Prostate gland (tissue), 2 donors: ENCODE measurements around the gene ZHX3. TPM values are rescaled to one million over a fixed set of nuclear protein-coding genes. Genes with fewer than 3 reads are reported as not detected.

Experiments used
- DNase-seq: peaks from one replicate; pipeline ENCODE4 v3.0.0-alpha.2; 2019; ENCODE audit warnings: low spot score
- H3K27ac ChIP-seq, 2 donors: fragments of 200-600 bp; sonication (generic); 2 replicates each; pipeline ENCODE4 v1.5.1; 2017 to 2019
- H3K27me3 ChIP-seq: fragments of 200-600 bp; sonication (generic); replicated peaks from 2 replicates; pipeline ENCODE4 v1.5.1; 2019; ENCODE audit not compliant: insufficient read depth
- H3K36me3 ChIP-seq, 2 donors: fragments of 200-600 bp; sonication (generic); 1 replicate in 1 of 2; 2 replicates in 1 of 2; pipeline versions ENCODE4 v1.5.1 to v1.8.1; 2017 to 2019
- H3K4me1 ChIP-seq: fragments of 200-600 bp; sonication (generic); replicated peaks from 2 replicates; pipeline ENCODE4 v1.5.1; 2019
- H3K4me3 ChIP-seq, 2 donors: fragments of 200-600 bp; sonication (generic); 2 replicates each; pipeline ENCODE4 v1.5.1; 2017 to 2019
- H3K9me3 ChIP-seq: fragments of 200-600 bp; sonication (generic); 2 replicates; pipeline ENCODE4 v1.5.1; 2017
- POLR2A ChIP-seq: fragments of 450-650 bp; IDR thresholded peaks from one replicate; pipeline ENCODE4 v1.6.1; 2016; ENCODE audit warnings: antibody characterized with exemption, mild to moderate bottlenecking
- POLR2AphosphoS5 ChIP-seq: sonication (generic); formaldehyde crosslinking; IDR thresholded peaks from one replicate; pipeline ENCODE4 v1.6.1; 2017; ENCODE audit warnings: antibody characterized with exemption
- WGBS: methylation state at CpG from one replicate; pipeline ENCODE4 v1.1.5; 2018; 5-methylcytosine and 5-hydroxymethylcytosine counted together
- intact Hi-C: fragments of 100-400 bp; cut with DNase I; formaldehyde crosslinking; loops from one replicate; pipeline ENCODE4 v1.14.2; 2022
- total RNA-seq, 2 donors: library from RNA; depleted of rRNA; stranded (reverse); fragments of >200 nt; gene quantifications; one replicate each; pipeline ENCODE4 v1.1.0, GENCODE V29; 2016
- TF ChIP-seq, protein P1 (sequence below), 4 experiments: fragments of 200-600 bp in 2 of 4; fragments of 450-650 bp in 2 of 4; sonication (generic) in 2 of 4; IDR thresholded peaks; 1 replicate in 3 of 4; 2 replicates in 1 of 4; pipeline ENCODE4 v1.5.1; 2016 to 2019; ENCODE audit warnings: antibody characterized with exemption in 4 of 4, mild to moderate bottlenecking in 2 of 4, moderate library complexity in 2 of 4

ZHX3 gene
- total RNA-seq, 2 donors from 2014 or later, result 24.9 to 42.6 TPM

DNA sequence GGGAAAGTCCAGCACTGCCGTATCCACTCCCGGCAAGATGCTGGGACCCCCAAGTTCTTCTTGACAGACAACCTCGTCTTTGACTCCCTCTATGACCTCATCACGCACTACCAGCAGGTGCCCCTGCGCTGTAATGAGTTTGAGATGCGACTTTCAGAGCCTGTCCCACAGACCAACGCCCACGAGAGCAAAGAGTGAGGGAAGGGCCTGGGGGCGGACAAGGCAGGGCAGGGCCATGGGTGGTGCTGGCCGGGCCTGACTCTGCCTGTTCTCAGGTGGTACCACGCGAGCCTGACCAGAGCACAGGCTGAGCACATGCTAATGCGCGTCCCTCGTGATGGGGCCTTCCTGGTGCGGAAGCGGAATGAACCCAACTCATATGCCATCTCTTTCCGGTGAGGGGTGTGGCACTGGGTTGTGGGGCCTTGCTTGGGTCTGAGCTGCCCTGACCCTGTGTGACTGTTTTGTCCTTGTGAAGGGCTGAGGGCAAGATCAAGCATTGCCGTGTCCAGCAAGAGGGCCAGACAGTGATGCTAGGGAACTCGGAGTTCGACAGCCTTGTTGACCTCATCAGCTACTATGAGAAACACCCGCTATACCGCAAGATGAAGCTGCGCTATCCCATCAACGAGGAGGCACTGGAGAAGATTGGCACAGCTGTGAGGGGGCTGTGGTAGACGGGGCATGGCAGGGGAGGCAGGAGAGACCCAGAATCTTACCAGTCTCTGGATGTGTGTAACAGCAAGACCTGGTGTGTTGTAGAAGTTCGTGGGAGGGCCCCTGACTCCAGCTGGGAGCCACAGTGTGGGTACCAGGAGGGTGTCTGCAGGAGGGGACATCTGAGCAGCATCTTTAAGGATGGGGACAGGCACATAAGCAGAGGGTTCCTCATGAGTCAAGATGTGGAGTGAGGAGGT, 151.1 kb downstream of the ZHX3 start:
- Histone ChIP-seq H3K27ac (no peak overlapping the region), H3K4me3 (no peak overlapping the region), H3K4me1 (no peaks in the 10 kb centered on the region), H3K27me3 (no peaks in the 10 kb centered on the region), H3K9me3 (no peaks in the 10 kb centered on the region), H3K36me3 (peaks cover 48 to 50% of the 10 kb centered on the region in 2 donors)
- 86% methylated on average over 27 of the region's 27 CpGs for WGBS
- DNase-seq, result no peak
- TF ChIP-seq POLR2A (no peak), POLR2AphosphoS5 (no peak)
- TF ChIP-seq, protein P1, sequence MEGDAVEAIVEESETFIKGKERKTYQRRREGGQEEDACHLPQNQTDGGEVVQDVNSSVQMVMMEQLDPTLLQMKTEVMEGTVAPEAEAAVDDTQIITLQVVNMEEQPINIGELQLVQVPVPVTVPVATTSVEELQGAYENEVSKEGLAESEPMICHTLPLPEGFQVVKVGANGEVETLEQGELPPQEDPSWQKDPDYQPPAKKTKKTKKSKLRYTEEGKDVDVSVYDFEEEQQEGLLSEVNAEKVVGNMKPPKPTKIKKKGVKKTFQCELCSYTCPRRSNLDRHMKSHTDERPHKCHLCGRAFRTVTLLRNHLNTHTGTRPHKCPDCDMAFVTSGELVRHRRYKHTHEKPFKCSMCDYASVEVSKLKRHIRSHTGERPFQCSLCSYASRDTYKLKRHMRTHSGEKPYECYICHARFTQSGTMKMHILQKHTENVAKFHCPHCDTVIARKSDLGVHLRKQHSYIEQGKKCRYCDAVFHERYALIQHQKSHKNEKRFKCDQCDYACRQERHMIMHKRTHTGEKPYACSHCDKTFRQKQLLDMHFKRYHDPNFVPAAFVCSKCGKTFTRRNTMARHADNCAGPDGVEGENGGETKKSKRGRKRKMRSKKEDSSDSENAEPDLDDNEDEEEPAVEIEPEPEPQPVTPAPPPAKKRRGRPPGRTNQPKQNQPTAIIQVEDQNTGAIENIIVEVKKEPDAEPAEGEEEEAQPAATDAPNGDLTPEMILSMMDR (IDR thresholded peaks at IDR 0.05), result no peak
- intact Hi-C loops, result no loop called here

DNA sequence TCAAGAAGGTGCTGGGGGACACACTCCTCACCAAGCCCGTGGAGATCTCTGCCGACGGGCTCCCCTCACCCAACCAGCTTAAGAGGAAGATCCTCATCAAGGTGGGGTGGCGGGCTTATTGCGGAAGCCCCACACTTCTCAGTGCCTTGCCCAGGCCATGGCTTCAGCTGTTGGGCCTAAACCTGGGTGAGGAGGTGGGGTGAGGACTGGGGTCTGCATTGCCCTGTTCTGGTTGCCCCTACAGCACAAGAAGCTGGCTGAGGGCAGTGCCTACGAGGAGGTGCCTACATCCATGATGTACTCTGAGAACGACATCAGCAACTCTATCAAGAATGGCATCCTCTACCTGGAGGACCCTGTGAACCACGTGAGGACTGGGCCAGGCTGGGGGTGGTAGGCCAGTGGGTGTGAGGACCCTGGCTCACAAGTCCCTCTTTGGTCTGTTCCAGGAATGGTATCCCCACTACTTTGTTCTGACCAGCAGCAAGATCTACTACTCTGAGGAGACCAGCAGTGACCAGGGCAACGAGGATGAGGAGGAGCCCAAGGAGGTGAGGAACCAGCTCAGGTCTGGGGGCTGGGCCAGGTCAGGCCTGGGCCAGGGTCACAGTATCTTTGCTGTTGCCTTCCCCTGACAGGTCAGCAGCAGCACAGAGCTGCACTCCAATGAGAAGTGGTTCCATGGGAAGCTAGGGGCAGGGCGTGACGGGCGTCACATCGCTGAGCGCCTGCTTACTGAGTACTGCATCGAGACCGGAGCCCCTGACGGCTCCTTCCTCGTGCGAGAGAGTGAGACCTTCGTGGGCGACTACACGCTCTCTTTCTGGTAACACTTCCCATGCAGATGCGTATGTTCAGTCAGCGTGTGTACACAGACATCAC, 152.3 kb downstream of the ZHX3 start:
- no peaks in the 10 kb centered on the region for H3K27me3 ChIP-seq
- 90% methylated on average over 24 of the region's 24 CpGs for WGBS
- TF ChIP-seq POLR2A (no peak), POLR2AphosphoS5 (no peak)
- TF ChIP-seq, protein P1 (IDR thresholded peaks at IDR 0.05), result no peak
- H3K4me3 ChIP-seq, result no peak overlapping the region
- no peaks in the 10 kb centered on the region for H3K4me1 ChIP-seq
- H3K9me3 ChIP-seq, result no peaks in the 10 kb centered on the region
- no peak overlapping the region for H3K27ac ChIP-seq
- no peak for DNase-seq
- intact Hi-C loops, result no loop called here
- peaks cover 45 to 48% of the 10 kb centered on the region in 2 donors for H3K36me3 ChIP-seq

DNA sequence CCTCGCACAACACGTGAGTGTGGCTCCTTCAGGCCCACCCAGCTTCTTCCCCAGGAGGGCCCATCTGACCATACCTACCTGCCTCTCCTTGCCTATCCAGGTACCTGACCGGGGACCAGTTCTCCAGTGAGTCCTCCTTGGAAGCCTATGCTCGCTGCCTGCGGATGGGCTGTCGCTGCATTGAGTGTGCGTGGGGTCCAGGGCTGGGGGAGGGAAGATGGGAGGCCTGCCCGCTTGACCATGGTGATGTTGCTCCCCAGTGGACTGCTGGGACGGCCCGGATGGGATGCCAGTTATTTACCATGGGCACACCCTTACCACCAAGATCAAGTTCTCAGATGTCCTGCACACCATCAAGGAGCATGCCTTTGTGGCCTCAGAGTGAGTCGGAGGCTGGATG, 153.7 kb downstream of the ZHX3 start:
- Histone ChIP-seq H3K9me3 (no peaks in the 10 kb centered on the region), H3K36me3 (peaks cover 35 to 37% of the 10 kb centered on the region in 2 donors), H3K4me3 (no peak overlapping the region), H3K27me3 (no peaks in the 10 kb centered on the region), H3K4me1 (no peaks in the 10 kb centered on the region), H3K27ac (no peak overlapping the region)
- intact Hi-C loops, result no loop called here
- WGBS, result 95% methylated on average over 10 of the region's 11 CpGs
- TF ChIP-seq POLR2AphosphoS5 (no peak), POLR2A (no peak)
- TF ChIP-seq, protein P1 (IDR thresholded peaks at IDR 0.05), result no peak
- no peak for DNase-seq

DNA sequence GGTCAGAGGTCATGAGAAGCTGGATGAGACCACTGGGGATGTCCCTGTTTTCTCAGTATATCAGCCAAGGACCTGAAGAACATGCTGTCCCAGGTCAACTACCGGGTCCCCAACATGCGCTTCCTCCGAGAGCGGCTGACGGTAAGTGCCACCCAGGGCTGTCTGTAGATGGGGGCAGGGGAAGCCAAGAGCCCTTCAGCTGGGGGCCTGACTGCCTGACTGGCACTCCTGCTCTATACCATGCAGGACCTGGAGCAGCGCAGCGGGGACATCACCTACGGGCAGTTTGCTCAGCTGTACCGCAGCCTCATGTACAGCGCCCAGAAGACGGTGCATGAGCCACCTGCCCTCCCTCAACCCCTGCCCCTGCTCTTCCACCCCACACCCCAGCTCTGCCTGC, 155.1 kb downstream of the ZHX3 start:
- intact Hi-C loops, result no loop called here
- Histone ChIP-seq H3K27ac (no peak overlapping the region), H3K36me3 (peaks cover 27 to 31% of the 10 kb centered on the region in 2 donors), H3K27me3 (no peaks in the 10 kb centered on the region), H3K4me1 (no peaks in the 10 kb centered on the region), H3K9me3 (no peaks in the 10 kb centered on the region), H3K4me3 (no peak overlapping the region)
- WGBS, result 95% methylated on average over 11 of the region's 11 CpGs
- no peak for DNase-seq
- TF ChIP-seq POLR2A (no peak), POLR2AphosphoS5 (no peak)
- TF ChIP-seq, protein P1 (IDR thresholded peaks at IDR 0.05), result no peak
